Measurements from ENCODE around the gene CPEB1.

Gene CPEB1

DNA sequence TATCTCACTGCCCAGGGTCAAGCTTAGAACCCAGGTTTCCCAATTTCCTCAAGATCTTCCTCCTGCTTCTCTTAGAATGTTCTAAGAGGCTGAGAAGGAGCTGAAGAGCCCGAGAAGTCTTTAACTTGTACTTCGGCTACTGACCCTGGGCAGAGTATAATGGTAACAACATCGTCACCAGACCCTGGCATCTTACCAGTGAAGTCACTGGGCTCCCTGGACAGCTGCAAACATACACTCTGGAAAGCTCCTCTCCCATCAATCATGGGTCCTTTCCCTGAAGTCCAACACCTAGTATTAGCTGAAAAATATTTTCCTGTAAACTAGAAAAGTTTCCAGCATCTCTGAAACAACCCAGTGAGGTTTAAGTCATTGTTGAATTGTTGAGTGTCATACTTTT lies 22.7 kb downstream of the CPEB1 start:
- no peak for DNase-seq (ENCODE audit: extremely low read depth, low read depth)
- TF ChIP-seq CTCF (IDR thresholded peaks at IDR 0.05; ENCODE audit: low read depth, low read length) = no peak

- no peak for TF ChIP-seq CTCF (IDR thresholded peaks at IDR 0.05; ENCODE audit: low read depth, low read length)
These were observed 23.2 kb downstream of the CPEB1 start for GRCh38 chr15:82624008-82624407.

DNA sequence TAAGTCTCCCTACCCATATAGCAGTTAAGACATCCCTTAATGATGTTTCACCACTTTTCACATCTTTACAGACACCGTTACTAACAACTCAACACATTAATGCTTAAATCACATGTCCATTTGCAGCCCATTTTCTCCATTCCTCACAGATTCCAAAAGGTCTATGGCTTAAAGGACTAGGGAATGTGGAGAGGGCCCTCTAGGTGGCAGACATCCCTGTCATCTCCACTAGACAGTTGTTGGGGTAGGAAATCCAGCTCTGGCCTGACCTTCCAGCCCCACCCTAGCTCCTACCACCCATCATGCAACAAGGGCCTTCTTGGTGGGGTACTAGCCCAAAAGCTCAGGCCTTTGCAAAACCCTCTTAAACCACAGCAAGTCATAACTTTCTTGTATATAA lies 25.2 kb downstream of the CPEB1 start:
- DNase-seq (ENCODE audit: extremely low read depth, low read depth) = no peak
- no peak for TF ChIP-seq CTCF (IDR thresholded peaks at IDR 0.05; ENCODE audit: low read depth, low read length)

More at GRCh38 chr15:82624008-82624407, 23.2 kb downstream of the CPEB1 start:
- DNase-seq (ENCODE audit: extremely low read depth, low read depth) = no peak

- no peak for TF ChIP-seq CTCF (IDR thresholded peaks at IDR 0.05; ENCODE audit: low read depth, low read length)
These were observed 33.4 kb downstream of the CPEB1 start for GRCh38 chr15:82613747-82614146.

GRCh38 chr15:82611348-82611747 lies 35.8 kb downstream of the CPEB1 start:
- no peak for TF ChIP-seq CTCF (IDR thresholded peaks at IDR 0.05; ENCODE audit: low read depth, low read length)
- no peak for DNase-seq (ENCODE audit: extremely low read depth, low read depth)

More at GRCh38 chr15:82613747-82614146, 33.4 kb downstream of the CPEB1 start:
- DNase-seq (ENCODE audit: extremely low read depth, low read depth) = no peak

DNA sequence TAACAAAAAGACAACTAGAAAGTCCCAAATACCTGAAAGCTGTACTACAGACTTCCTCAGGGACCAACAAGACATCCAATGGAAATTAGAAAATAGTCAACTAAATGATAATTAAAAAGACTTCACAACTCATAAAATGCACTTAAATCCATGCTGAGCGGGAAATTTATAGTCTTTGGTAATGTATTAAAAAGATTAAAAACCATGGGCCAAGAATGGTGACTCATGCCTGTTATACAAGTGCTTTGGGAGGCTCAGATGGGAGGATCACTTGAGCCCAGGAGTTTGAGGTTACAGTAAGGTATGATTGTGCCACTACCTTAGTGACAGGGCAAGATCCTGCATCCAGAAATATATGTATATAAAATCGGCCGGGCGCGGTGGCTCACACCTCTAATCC lies 45.0 kb downstream of the CPEB1 start:
- no peak for TF ChIP-seq CTCF (IDR thresholded peaks at IDR 0.05; ENCODE audit: low read depth, low read length)
- no peak for DNase-seq (ENCODE audit: extremely low read depth, low read depth)

DNA sequence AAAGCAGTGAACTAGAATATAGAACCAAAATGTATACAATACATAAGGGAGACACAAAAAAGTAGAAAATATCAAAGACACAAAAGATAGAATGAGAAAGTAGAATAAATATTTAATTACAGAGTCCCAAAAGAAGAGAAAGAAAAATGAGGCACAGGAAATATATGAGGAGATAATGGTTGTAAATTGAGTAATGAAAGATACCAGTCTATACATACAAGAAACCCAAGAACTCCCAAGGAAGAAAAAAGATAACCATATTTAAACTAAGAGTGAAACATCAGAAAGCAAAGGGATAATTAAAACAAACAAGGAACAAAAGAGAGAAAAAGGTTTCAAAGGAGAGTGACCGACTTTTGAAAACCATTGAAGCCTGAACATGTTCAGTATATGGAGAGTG lies 47.3 kb downstream of the CPEB1 start:
- TF ChIP-seq CTCF (IDR thresholded peaks at IDR 0.05; ENCODE audit: low read depth, low read length) = no peak
- DNase-seq (ENCODE audit: extremely low read depth, low read depth) = no peak
